Caco-2 (cell line): Measurements from ENCODE around the gene EFHD1. TPM values are rescaled to one million over a fixed set of nuclear protein-coding genes. Genes with fewer than 3 reads are reported as not detected.

Source experiments
- Bru-seq: library from RNA; stranded (reverse); fragments of 400-500 nt; gene quantifications from one replicate; lab custom pipeline; 2021; lab: Mats Ljungman, UMichigan
- BruChase-seq, 2 experiments: library from RNA; stranded (reverse); fragments of 400-500 nt; gene quantifications; one replicate each; lab custom pipeline; 2021; lab: Mats Ljungman, UMichigan
- BruUV-seq: library from RNA; stranded (reverse); fragments of 400-500 nt; replicated peaks from 2 replicates; lab custom pipeline; 2021; lab: Mats Ljungman, UMichigan
- CTCF ChIA-PET: fragments of 300-600 bp; sonication (Branson Sonifier 250); formaldehyde crosslinking; loops from one replicate; lab custom pipeline; 2022; ENCODE audit warnings: antibody characterized with exemption; lab: Charles Lee
- POLR2A ChIA-PET: fragments of 300-600 bp; sonication (Branson Sonifier 250); formaldehyde crosslinking; loops from one replicate; lab custom pipeline; 2022; ENCODE audit warnings: antibody characterized with exemption; lab: Charles Lee
- DNase-seq, 2 experiments: peaks; one replicate each; pipeline versions ENCODE4 v3.0.0 to v3.0.0-alpha.2; 2020 to 2022
- H3K27me3 ChIP-seq: replicated peaks from 2 replicates; pipeline ENCODE4 v1.6.0; 2011; ENCODE audit warnings: low read length; ENCODE audit not compliant: control insufficient read depth, insufficient read depth
- H3K36me3 ChIP-seq: 2 replicates; pipeline ENCODE4 v1.5.1; 2011; ENCODE audit warnings: low read length; ENCODE audit not compliant: control insufficient read depth, insufficient read depth
- H3K4me1 ChIP-seq: fragments of 250-450 bp; sonication (Bioruptor Pico); 2 replicates; pipeline ENCODE4 v1.5.1; 2020; ENCODE audit warnings: mild to moderate bottlenecking
- H3K4me3 ChIP-seq: 2 replicates; pipeline ENCODE4 v1.5.1; 2011; ENCODE audit warnings: low read depth, mild to moderate bottlenecking, control low read depth, low read length
- H3K9me3 ChIP-seq: fragments of 250-450 bp; sonication (Bioruptor Pico); 2 replicates; pipeline ENCODE4 v1.5.1; 2020; ENCODE audit warnings: mild to moderate bottlenecking, moderate library complexity
- H3K27ac Mint-ChIP-seq: one replicate; pipeline ENCODE4 v1.8.0; 2022; ENCODE audit warnings: mixed read lengths; ENCODE audit not compliant: unreplicated experiment
- H3K27me3 Mint-ChIP-seq: one replicate; pipeline ENCODE4 v1.8.0; 2022; ENCODE audit warnings: mixed read lengths; ENCODE audit not compliant: insufficient read depth, unreplicated experiment
- H3K36me3 Mint-ChIP-seq: one replicate; pipeline ENCODE4 v1.8.0; 2022; ENCODE audit warnings: mild to moderate bottlenecking, mixed read lengths; ENCODE audit not compliant: insufficient read depth, unreplicated experiment
- H3K4me1 Mint-ChIP-seq: one replicate; pipeline ENCODE4 v1.8.0; 2022; ENCODE audit warnings: low read depth, mixed read lengths; ENCODE audit not compliant: unreplicated experiment
- H3K4me3 Mint-ChIP-seq: one replicate; pipeline ENCODE4 v1.8.0; 2022; ENCODE audit warnings: mild to moderate bottlenecking, moderate library complexity, mixed read lengths; ENCODE audit not compliant: unreplicated experiment
- H3K9me3 Mint-ChIP-seq: one replicate; pipeline ENCODE4 v1.8.0; 2022; ENCODE audit warnings: mixed read lengths; ENCODE audit not compliant: unreplicated experiment
- intact Hi-C: fragments of 100-400 bp; cut with micrococcal nuclease; formaldehyde crosslinking; loops from one replicate; pipeline ENCODE4 v1.10.0; 2022; ENCODE audit not compliant: unreplicated experiment
- long read RNA-seq: library from polyadenylated mRNA; stranded (forward); transcript quantifications from one replicate; pipeline ENCODE4 v2.0.0, GENCODE V29; 2022
- total RNA-seq: library from RNA; stranded (reverse); gene quantifications from 2 replicates; pipeline ENCODE4 v1.2.3, GENCODE V29; 2022
- TF ChIP-seq, protein P1 (sequence below), 2 experiments: fragments of 200-600 bp in 1 of 2; IDR thresholded peaks; 1 replicate in 1 of 2; 2 replicates in 1 of 2; pipeline versions ENCODE4 v1.5.1 to v1.8.0; 2011 to 2022; ENCODE audit warnings: antibody characterized with exemption in 1 of 2, control low read depth in 1 of 2, inconsistent platforms in 1 of 2, low read depth in 1 of 2, low read length in 1 of 2, mild to moderate bottlenecking in 1 of 2, moderate library complexity in 1 of 2; ENCODE audit not compliant: insufficient read depth in 1 of 2, severe bottlenecking in 1 of 2, unreplicated experiment in 1 of 2

Gene EFHD1
- total RNA-seq, result 4.1 and 4.2 TPM in 2 replicates
- percentile 28 among the genes with signal in this experiment for Bru-seq, nascent RNA
- BruChase-seq, experiment 1, labeled RNA remaining after a 2-hour chase, result percentile 27 among the genes with signal in this experiment
- BruChase-seq, experiment 2, labeled RNA remaining after a 6-hour chase, result percentile 31 among the genes with signal in this experiment
- long read RNA-seq, partial matches to known transcripts, result 0 of 3 reads
- long read RNA-seq, other reads (novel, unspliced or antisense), result 0 of 3 reads

DNA sequence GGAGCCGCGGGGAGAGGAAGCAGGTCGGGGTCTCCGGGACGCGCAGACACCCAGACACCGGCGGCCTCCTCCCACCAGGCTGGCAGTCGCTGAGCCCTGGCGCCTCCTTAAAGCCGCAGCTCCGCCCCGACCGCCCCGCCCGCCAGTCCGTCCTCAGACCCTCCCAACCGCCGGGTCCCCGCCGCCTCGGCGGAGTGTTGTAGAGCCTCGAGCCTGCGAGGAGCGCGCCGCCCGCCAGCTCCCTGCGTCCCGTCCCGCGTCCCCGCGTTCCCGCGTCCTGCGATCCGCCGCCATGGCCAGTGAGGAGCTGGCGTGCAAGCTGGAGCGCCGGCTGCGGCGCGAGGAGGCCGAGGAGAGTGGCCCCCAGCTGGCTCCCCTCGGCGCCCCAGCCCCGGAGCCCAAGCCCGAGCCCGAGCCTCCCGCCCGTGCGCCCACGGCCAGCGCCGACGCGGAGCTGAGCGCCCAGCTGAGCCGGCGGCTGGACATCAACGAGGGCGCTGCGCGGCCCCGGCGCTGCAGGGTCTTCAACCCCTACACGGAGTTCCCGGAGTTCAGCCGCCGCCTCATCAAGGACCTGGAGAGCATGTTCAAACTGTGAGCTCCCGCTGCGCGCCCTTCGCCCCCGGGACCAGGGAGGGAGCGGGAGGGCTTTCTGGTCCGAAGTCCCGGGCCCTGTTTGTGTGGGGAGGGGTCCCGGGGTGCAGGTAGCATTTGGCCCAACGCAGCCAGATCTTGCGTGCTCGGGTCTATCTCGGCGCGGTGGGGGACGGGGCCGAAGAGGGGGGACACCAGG lies at the start of gene EFHD1:
EFHD1 (plus strand) TSS at position 192 of the 793 bp plus-strand sequence; CDS start at position 293, 101 bp downstream.
- ChIA-PET POLR2A (no interaction called here), CTCF (interaction anchor here (0.6 kb wide), 1 partner anchor 75 kb away, joined by 3 read pairs; no protein-coding TSS in a partner anchor)
- Mint-ChIP-seq H3K4me1 (peaks cover 6% of the 10 kb centered on the region), H3K9me3 (no peaks in the 10 kb centered on the region), H3K27me3 (no peaks in the 10 kb centered on the region), H3K36me3 (no peaks in the 10 kb centered on the region), H3K27ac (peak within 1 kb of the TSS; percentile 78), H3K4me3 (peak within 1 kb of the TSS; percentile 78)
- Histone ChIP-seq H3K9me3 (no peaks in the 10 kb centered on the region), H3K27me3 (no peaks in the 10 kb centered on the region), H3K4me1 (no peaks in the 10 kb centered on the region), H3K36me3 (no peaks in the 10 kb centered on the region), H3K4me3 (peak within 1 kb of the TSS; percentile 57)
- TF ChIP-seq, protein P1, sequence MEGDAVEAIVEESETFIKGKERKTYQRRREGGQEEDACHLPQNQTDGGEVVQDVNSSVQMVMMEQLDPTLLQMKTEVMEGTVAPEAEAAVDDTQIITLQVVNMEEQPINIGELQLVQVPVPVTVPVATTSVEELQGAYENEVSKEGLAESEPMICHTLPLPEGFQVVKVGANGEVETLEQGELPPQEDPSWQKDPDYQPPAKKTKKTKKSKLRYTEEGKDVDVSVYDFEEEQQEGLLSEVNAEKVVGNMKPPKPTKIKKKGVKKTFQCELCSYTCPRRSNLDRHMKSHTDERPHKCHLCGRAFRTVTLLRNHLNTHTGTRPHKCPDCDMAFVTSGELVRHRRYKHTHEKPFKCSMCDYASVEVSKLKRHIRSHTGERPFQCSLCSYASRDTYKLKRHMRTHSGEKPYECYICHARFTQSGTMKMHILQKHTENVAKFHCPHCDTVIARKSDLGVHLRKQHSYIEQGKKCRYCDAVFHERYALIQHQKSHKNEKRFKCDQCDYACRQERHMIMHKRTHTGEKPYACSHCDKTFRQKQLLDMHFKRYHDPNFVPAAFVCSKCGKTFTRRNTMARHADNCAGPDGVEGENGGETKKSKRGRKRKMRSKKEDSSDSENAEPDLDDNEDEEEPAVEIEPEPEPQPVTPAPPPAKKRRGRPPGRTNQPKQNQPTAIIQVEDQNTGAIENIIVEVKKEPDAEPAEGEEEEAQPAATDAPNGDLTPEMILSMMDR (IDR thresholded peaks at IDR 0.05; ENCODE audit: insufficient read depth in 1 of 2, low read depth in 1 of 2, low read length in 1 of 2, severe bottlenecking in 1 of 2, unreplicated experiment in 1 of 2), result no peak
- DNase-seq, result peak; percentile 67 to 75
- no TSS peak for BruUV-seq
- intact Hi-C loops, result no loop called here

DNA sequence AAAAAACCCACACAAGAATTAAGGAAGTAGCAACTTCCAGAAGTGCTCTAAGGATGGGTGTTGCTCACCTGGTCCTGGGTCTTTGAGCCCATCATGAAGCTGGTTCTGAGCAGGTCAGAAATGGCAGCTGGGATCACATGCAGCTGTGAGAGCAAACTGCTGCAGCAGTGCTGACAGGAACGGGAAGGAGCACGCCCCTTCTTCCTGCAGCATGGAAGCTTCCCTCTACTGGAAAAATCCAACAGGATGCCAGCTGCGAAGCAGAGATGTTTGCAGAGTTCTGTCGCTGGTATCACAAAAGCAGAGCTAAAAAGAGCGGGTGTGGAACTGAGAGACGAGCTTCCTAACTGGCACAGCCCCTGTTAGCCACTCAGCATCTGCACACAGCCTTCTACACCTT lies 49.2 kb upstream of the EFHD1 start:
- Mint-ChIP-seq H3K9me3 (no peaks in the 10 kb centered on the region), H3K4me3 (no peak overlapping the region), H3K27me3 (no peaks in the 10 kb centered on the region), H3K4me1 (peaks cover 6% of the 10 kb centered on the region), H3K36me3 (peaks cover 13% of the 10 kb centered on the region), H3K27ac (no peak overlapping the region)
- no TSS peak for BruUV-seq
- DNase-seq, result no peak
- POLR2A ChIA-PET, result no interaction called here
- intact Hi-C loops, result no loop called here
- TF ChIP-seq, protein P1 (IDR thresholded peaks at IDR 0.05; ENCODE audit: insufficient read depth in 1 of 2, low read depth in 1 of 2, low read length in 1 of 2, severe bottlenecking in 1 of 2, unreplicated experiment in 1 of 2), result no peak
- Histone ChIP-seq H3K27me3 (no peaks in the 10 kb centered on the region), H3K36me3 (no peaks in the 10 kb centered on the region; the same call in 1 of the 2 replicates), H3K4me1 (0 out of 2 replicates have a peak, but pooled peaks cover under 1% of the 10 kb centered on the region), H3K4me3 (no peak overlapping the region), H3K9me3 (no peaks in the 10 kb centered on the region)
- CTCF ChIA-PET, result no interaction called here

DNA sequence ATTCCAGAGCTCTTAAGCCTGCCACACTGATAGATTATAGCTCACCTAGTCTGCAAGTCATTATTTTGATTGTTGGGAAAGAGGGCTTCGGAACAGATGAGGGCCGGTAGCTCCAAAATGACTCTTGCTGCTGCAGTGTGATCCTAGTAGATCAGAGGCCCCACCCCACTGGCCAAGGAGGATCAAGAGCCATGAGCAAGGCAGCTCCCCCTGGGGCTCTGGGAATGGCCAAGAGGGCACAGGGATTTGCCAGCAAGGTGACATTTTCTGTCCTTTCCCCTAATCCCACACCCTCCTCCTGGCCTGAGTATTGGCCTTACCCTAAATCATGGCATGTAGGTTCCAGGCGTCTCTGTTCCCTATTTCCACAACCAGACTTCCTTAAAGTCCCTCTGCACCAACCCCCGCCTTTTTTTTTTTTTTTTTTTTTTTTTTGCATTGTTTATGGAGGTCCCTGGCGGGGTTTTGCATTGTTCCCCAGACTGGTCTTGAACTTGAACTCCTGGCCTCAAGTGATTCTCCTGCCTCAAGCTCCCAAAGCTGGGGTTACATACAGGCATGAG lies 46.4 kb upstream of the EFHD1 start:
- no peak overlapping the region for H3K27ac Mint-ChIP-seq
- Histone ChIP-seq H3K4me1 (no peaks in the 10 kb centered on the region), H3K9me3 (no peaks in the 10 kb centered on the region), H3K27me3 (no peaks in the 10 kb centered on the region), H3K36me3 (no peaks in the 10 kb centered on the region), H3K4me3 (no peak overlapping the region)
- no peak overlapping the region for H3K4me3 Mint-ChIP-seq
- intact Hi-C loops, result no loop called here
- no TSS peak for BruUV-seq
- no peak for DNase-seq
- ChIA-PET POLR2A (no interaction called here), CTCF (no interaction called here)
- peaks cover 8% of the 10 kb centered on the region for H3K36me3 Mint-ChIP-seq
- H3K9me3 Mint-ChIP-seq, result no peaks in the 10 kb centered on the region
- H3K4me1 Mint-ChIP-seq, result peaks cover 6% of the 10 kb centered on the region
- H3K27me3 Mint-ChIP-seq, result no peaks in the 10 kb centered on the region
- TF ChIP-seq, protein P1 (IDR thresholded peaks at IDR 0.05; ENCODE audit: insufficient read depth in 1 of 2, low read depth in 1 of 2, low read length in 1 of 2, severe bottlenecking in 1 of 2, unreplicated experiment in 1 of 2), result no peak
